GM19438 (cell line): ENCODE results near the gene SLC51A.
"Not testable (repeated sequence)": the region's sequence is repeated elsewhere in the genome, so short reads cannot be mapped to it uniquely, and the experiment has no call there.

Source experiments
- ATAC-seq: cut with Tn5 transposase; IDR thresholded peaks from one replicate; pipeline ENCODE4 v1.9.1; 2021; ENCODE audit warnings: low read depth; ENCODE audit not compliant: unreplicated experiment

The SLC51A gene

GRCh38 chr3:196193133-196193735 is 23.1 kb upstream of the SLC51A start:
- ATAC-seq, result no peak

DNA sequence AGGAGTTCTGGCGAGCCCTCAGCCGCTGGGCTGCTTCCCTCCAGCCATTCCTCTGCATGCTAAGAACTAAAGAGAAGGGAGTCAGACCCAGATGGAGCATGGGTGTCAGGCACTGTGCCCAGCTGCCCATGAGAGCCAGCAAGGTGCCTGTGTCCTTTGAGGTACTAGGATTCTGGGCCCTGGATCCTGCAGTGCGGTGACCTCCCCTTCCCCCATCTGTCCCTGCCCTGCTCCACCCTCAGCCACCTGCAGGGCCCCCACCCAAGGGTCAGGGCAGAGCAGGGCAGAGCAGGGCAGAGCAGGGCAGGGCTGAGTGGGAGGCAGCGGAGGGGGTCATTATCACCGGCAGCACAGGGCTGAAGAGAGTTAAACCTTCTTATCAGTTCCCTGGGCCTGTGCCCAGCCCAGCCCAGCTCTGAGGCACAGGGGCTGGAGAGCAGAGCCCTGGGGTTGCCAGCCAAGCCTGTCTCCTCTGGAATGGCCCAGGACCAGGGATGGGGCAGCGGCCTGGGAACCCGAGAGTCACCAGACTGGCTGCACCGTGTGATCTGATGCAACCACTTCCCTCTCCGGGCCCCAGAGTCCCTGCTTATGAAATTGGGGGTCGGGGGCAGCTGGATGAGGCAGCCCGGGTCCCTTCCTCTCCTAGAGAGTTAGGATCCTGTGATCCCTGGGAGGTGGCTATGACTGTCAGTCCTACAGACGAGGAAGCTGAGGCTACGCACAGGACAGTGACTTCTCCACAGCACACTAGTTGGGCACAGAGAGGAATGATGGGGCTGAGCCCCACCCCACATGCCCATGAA is 22.4 kb upstream of the SLC51A start:
- ATAC-seq, result no peak

GRCh38 chr3:196194542-196194915 is 21.8 kb upstream of the SLC51A start:
- no peak for ATAC-seq

- no peak for ATAC-seq
These were observed 20.6 kb upstream of the SLC51A start for GRCh38 chr3:196195664-196196265.

- ATAC-seq, result no peak
These were observed 18.8 kb upstream of the SLC51A start for GRCh38 chr3:196197524-196197923.

- no peak for ATAC-seq
These were observed 18.2 kb upstream of the SLC51A start for GRCh38 chr3:196198081-196198675.

GRCh38 chr3:196198771-196199753 is 17.3 kb upstream of the SLC51A start:
- no peak for ATAC-seq

- ATAC-seq, result no peak
These were observed 13.8 kb upstream of the SLC51A start for GRCh38 chr3:196202516-196202970.

- ATAC-seq, result no peak
These were observed 12.5 kb upstream of the SLC51A start for GRCh38 chr3:196203846-196204245.

- ATAC-seq, result not testable (repeated sequence)
These were observed 10.7 kb upstream of the SLC51A start for GRCh38 chr3:196205442-196206205.

DNA sequence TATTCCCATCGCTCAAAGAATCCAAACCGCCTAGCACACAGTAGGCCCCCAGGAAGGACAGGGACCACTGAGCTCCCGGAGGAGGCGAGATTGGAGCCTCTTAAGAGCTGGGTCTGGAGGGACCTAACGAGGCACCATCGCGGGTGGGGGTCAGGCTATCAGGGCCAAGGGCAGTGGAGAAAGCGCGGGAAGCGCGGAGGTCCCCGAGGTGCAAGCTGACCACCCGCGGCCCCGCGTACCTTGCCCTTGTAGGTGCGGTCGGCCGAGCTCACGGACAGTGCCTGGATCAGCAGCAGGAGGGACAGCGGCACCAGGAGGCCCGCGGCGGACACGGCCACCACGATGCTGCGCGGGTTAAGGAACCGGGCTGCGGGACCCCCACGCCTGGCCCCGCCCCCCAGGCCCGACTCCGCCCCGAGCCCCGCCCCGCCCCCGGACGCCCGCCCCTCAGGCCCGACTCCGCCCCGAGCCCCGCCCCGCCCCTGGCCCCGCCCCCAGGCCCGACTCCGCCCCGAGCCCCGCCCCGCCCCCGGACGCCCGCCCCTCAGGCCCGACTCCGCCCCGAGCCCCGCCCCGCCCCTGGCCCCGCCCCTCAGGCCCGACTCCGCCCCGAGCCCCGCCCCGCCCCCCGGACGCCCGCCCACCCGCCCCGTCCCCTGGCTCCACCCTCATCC is 9.0 kb upstream of the SLC51A start:
- ATAC-seq, result no peak

DNA sequence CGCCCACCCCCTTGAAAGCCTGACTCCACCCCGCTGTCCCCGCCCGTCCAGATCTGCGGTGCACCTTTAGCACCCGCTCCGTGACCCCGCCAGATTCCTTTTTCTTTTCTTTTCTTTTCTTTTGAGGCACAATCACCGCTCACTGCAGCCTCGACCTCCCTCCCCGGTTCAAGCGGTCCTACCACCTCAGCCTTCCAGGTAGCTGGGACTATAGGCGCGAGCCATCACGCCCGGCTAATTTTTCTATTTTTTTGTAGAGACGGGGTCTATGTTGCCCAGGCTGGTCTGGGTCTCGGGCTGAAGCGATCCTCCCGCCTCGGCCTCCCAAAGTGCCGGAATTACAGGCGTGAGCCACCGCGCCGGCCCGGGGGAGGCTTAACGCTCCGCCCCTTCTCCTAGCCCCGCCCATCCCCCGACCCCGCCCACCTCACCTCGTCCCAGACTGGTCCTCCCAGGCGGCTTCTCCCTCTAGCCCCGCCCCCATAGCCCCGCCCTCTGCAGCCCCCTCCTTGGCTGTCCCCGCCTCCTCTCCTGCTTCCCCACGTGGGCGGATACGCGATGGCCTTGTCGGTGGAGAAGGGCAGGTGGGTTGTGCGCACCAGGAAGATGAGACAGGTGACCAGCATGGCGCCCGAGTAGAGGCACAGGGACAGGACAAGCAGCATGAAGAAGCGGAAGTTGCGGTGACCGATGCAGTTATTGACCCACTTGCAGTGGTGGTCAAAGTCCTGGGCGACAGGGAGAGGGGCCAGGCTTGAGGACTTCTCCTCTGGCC is 8.3 kb upstream of the SLC51A start:
- no peak for ATAC-seq

DNA sequence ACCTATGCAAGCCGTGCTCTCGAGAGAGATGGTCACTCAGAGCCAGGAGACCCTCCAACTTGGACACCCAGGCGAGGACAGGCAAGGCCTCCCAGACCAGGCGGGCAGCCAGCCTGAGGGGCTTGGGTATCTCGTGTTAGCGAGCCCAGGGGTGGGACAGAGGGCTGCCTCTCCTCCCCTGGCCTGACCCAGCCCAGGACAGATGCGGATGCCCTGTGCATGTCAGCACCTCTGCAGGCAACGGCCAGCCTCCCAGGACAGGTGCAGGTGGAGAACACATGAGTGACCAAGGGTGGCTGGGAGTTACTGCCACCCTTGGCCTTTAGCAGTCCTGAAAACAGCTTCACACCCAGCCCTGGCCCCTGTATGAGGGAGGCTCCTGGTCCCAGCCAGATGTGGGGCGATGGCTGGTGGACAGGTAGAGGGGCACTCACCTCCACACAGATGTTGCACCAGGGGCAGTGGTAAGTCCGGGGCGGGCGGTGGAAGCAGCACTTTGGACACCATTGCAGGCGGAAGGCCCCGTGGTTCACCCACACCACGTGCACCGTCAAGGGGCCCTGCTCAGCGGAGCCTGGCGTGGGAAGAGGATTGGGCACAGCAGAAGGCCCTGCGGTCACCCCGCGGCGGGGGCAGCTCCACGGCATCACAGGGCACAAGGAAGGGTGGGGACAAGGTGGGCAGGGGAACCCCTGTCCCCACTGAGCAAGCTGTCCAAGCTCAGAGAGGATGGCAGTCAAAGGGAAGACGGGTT is 7.2 kb upstream of the SLC51A start:
- no peak for ATAC-seq

GRCh38 chr3:196209944-196210672 is 6.2 kb upstream of the SLC51A start:
- ATAC-seq, result not testable (repeated sequence)

DNA sequence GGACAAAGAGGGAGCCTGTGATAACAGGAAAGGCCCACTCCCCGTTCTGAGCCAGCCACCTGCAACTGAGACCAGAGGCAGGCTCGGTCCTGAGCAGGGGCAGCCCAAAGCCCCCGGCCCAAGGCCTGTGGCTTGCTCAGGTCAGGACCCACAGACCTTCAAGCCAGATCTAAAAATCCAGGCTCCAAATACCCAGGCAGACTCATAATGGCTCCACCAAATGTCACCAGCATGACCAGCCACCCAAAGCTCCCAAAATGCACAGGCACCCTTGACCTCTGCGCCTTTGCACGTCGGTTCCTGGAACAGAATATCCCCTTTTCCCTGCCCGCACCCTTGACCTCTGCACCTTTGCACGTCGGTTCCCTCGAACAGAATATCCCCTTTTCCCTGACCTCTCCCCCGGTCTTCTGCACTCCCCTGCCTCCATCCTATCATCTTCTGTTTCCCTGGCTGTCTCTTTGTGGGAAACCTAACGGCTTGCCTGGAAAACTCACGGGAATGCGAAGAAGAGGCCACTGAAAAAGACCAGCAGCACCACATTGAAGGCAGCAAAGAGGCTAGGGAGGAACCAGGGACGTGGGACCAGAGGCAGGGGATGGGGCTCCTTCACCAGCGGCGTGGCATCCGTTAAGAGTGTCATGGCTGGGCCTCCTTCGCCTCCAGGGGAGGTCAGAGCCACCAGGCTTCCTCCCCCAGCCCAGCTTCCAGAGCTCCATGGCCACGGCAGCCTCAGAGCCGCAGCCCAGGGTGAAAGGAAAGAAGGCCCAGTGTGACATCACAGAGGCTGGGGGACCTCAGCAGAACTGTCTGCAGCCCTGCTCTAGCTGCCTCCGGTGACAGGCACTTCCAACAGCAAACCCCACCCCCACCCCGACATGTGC is 5.4 kb upstream of the SLC51A start, which contains the start of gene ZDHHC19:
TSS of gene ZDHHC19 (minus strand) at position 728 of the 884 bp plus-strand sequence. CDS start at position 643, 85 bp downstream.
- no peak for ATAC-seq
